ENCODE measurements around the gene CFAP61.

CFAP61 gene

GRCh38 chr20:20405623-20406022, 353.3 kb downstream of the CFAP61 start:
- DNase-seq = no peak

GRCh38 chr20:20406306-20406705, 354.0 kb downstream of the CFAP61 start:
- DNase-seq = no peak

DNA sequence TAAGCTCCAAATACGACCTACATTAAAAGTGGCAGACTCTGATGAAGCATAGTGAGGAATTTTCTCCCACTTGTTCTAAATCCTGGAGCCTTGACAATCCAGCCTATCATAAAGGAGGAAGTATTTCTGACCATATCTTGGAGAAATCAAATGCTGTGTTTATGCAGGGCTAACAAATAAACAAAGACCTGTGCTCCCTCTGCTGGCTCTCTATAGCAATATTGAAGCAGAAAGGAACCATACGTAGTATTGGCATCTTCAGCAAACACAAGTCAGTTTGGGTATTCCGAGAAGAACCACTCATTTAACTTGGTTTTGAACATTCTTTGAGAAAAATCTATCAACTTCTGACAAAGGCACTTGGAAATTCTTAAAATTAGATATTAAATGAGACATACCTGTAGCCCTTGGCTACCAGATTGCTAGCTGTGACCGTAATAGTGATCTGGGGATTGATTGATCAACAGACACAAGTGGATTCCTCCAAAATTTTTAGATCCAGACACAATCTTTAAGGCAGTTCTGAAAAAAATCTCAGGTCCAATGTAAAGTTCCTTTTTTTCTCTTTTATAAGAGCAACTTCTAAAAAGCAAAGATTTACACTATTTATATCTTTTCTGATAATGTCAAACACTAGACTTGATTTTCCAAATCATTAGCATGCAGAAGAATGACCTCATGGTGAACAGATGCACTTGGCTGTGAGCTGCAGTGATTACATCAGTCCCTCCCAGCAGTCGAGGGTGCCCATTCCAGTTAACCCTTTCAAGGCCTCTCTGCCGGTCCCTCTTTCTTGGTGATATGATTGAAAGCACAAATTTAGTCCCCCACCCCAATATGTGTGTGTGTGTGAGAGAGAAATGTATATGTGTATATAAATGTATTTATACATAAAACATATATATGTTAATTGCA, 355.8 kb downstream of the CFAP61 start:
- DNase-seq = no peak

DNA sequence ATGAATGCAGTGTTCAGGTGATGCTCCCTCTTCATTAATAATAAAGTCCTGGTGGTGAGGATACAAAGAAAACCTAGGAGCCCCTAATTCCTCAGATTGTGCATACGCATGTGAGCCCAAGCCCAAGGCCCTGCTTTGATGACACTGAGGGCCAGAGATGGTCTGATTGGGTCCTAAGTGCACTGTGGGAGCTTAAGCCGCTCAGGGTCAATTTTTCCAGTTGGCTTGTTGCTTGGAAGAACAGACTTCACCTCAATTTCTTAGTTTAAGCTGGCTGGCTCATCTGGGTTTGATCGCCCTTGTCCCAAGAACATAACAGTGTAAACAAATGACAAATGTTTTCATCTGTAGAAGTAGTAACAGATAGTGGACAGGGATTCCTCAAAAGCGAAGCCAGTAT, 357.0 kb downstream of the CFAP61 start:
- no peak for DNase-seq

Data from activated CD4-positive, alpha-beta T cell treated with anti-CD3 and anti-CD28 coated beads for 48 hours (primary cell).